Right kidney (tissue), 1 donor: ENCODE results near the gene CD6.

Experiments used
- DNase-seq: peaks from one replicate; pipeline ENCODE4 v3.0.0-alpha.2; 2016

Gene CD6

GRCh38 chr11:61010466-61011228 is 39.2 kb downstream of the CD6 start:
- no peak for DNase-seq

DNA sequence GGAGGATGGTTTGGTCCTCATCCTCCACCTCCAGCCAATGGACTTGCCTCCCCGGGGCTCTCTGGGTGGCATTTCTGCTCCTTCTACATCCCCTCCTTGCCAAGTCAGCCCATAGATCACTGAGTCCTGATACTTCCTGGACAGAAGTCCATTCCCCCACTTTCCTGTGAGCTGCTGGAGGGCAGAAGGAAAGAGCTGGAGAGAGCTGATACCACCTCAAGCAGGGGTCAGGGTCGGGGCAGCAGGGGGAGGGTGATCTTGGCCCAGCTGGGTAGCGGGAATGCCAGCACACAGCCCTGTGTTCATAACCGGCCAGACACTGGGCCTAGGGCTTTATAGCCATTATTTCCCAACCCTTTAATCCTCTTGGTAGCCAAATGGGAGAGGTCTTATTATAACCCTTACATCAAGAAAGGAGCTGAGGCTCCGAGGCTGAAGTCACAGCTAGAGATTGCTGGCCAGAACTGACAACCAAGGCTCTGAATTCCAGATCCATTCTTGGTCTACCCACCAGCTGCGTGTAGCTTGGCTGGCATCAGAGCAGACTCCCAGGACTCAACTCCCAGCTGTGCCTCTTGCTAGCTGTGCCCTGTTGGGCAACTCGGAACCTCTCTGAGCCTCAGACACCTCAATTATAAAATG is 39.9 kb downstream of the CD6 start:
- DNase-seq, result no peak

GRCh38 chr11:61011950-61012736 is 40.7 kb downstream of the CD6 start:
- DNase-seq, result no peak

- DNase-seq, result no peak
These were observed 41.3 kb downstream of the CD6 start for GRCh38 chr11:61012737-61013215.

GRCh38 chr11:61018059-61018458 is 46.6 kb downstream of the CD6 start:
- DNase-seq, result no peak

GRCh38 chr11:61019037-61019831 is 47.8 kb downstream of the CD6 start:
- DNase-seq, result no peak

DNA sequence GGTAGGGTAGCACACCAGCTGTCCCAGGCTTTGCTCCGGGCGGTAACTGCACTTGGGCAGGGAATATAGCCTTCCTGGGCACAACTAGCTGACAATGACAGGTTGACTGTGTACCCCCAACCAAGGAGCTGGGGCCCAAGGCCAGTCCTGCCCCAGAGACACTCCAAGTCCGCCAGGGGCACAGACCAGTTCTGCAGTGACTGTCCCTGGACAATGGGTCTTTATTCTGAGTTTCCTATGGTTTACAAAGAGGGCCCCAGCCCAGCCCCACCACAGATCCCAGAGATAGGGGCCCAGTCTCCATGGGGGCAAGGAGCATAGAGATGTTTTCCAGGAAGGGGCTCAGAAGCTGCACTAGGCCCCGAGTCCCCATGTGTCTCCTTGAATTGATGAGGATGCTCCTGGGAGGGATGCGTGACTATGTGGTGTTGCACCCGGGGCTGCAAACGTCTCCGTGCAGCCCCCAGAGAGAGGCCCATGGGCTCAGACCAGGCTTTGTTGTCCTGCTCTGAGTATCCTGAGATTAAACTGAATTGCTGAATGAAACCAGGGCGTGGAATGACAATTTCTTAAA is 48.4 kb downstream of the CD6 start:
- DNase-seq, result no peak

DNA sequence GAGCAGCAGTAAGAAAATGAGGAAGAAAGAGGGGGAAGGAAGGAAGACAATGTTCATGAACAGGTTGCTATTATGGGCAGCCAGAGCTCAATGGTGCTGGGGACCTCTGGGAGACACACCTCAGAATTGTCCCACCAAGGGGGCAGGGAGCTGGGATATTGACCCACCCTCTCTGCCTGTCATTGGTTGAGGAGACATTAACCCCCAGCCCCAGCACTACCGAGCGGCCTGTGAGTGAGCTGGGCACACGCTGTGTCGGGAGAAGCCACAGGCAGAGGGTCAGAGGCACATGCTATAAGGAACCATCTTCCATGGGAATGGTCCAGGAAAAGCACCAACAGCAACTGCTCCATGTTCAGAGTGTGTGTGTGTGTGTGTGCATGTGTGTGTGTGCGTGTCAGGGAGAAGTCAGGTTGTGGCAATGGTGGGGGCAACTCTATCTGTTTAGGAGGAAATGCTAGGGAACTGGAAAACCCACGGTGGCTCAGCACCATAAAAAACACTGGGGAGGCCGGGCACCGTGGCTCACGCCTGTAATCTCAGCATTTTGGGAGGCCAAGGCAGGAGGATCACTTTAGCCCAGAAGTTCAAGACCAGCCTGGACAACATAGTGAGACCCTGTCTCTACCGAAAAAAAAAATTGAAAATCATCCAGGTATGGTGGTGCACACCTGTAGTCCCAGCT is 49.2 kb downstream of the CD6 start:
- no peak for DNase-seq

GRCh38 chr11:61021661-61022212 is 50.3 kb downstream of the CD6 start:
- DNase-seq, result no peak

DNA sequence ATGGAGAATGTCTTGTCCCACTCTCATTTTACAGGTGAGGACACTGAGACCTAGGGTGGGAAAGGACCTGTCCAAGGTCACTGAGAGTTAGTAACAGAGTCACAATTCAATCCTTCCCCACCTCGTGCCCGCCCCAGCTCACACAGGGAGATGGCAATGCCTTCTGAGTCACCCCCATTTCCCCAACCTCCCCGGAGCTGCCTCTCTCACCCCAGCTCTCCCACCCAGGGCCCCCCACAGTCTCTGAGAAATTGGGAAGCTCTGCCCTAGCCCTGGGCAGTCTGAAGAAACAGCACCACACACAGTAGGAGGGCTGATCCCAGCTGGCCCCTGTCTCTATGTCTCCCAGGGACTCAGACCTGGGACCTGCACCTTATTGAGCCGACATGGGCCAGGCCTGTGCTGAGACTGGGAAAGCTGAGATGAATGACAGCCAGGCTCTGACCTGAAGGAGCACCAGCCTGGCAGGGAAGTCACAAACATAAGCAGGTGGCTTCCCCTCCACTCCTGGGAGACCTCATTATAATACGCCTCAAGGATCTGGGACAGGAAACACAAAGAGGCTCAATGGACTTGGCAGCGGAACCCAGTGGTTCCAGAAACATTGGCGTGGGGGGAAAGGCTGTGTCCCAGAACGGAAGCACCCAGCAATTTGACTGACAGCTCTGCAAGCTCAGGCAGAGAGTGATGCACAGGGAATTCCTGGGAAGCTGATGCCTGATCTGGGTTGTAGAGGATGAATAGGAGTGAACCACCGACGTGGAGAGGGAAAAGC is 51.0 kb downstream of the CD6 start:
- DNase-seq, result no peak

- DNase-seq, result no peak
These were observed 51.8 kb downstream of the CD6 start for GRCh38 chr11:61023086-61023965.

- no peak for DNase-seq
These were observed 52.5 kb downstream of the CD6 start for GRCh38 chr11:61023966-61024295.

- no peak for DNase-seq
These were observed 53.7 kb downstream of the CD6 start for GRCh38 chr11:61024938-61025820.

DNA sequence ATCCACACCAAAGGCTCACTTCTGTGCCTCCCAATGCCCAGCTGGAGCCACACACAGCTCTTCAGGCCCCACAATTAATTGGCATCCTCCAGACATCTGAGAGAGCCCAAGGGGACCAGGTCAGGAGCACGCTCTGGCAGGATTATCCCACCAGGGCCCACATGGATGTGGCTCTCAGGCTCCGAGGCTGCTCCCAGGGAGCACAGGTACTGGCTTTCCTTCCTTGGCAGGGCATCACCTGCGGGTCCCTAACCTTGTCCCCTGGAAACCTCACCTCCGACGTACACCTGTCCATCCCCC is 54.3 kb downstream of the CD6 start:
- DNase-seq, result no peak

GRCh38 chr11:61026121-61027031 is 54.9 kb downstream of the CD6 start:
- DNase-seq, result no peak

- DNase-seq, result no peak
These were observed 55.8 kb downstream of the CD6 start for GRCh38 chr11:61027141-61027840.
